Activated effector memory CD4-positive, alpha-beta T cell treated with anti-CD3 and anti-CD28 coated beads, Interleukin-2, amount 50 U/mL, for 16 hours (primary cell): ENCODE results near the gene GPRIN2.

Source experiments
- DNase-seq: peaks from one replicate; pipeline ENCODE4 v3.0.0-alpha.2; 2020

Gene GPRIN2

DNA sequence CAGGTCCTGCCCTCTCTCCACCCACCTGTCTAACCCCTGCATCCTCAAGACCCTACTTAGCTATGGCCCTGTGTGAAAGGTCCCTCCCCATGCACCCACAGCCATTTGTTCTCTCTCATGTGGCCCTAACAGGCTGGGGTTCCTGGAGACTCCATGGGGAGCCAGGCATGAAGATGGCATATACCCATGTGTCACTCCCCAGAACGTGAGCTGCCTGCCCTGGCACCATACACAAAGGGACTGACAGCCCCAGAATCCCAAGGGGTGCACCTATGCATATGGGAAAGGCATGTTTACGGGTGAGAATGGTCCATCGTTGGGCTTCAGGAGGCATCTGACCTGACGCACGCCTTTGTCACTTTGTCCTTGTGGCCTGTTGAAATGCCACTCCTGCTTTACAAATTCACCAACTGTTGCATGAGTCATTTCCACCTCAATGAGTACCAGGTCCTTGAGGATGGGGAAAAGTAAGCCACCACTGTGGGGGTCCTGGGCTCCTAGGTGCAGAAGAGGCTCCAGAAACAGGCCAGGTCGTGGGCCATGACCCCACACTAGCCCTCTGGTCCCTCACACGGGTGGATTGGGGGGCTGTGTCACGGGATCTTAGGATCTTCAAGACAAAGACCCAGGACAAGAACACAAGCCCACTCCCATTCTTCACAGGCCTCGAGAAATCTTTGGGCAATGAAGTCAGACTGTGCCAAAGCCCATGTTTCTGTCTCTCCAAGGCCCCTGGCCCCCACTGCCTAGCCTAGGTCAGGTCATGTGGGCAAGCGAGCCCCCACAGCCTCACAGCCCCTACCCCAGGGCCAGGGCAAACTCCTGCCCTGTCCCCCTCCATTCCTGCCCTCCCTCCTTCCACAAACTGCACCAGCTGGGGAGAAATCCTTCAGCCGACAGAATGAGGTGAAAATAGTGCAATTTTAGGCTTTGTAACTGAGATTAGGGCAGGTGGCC, 8.6 kb downstream of the GPRIN2 start:
- peak; percentile 60 for DNase-seq

DNA sequence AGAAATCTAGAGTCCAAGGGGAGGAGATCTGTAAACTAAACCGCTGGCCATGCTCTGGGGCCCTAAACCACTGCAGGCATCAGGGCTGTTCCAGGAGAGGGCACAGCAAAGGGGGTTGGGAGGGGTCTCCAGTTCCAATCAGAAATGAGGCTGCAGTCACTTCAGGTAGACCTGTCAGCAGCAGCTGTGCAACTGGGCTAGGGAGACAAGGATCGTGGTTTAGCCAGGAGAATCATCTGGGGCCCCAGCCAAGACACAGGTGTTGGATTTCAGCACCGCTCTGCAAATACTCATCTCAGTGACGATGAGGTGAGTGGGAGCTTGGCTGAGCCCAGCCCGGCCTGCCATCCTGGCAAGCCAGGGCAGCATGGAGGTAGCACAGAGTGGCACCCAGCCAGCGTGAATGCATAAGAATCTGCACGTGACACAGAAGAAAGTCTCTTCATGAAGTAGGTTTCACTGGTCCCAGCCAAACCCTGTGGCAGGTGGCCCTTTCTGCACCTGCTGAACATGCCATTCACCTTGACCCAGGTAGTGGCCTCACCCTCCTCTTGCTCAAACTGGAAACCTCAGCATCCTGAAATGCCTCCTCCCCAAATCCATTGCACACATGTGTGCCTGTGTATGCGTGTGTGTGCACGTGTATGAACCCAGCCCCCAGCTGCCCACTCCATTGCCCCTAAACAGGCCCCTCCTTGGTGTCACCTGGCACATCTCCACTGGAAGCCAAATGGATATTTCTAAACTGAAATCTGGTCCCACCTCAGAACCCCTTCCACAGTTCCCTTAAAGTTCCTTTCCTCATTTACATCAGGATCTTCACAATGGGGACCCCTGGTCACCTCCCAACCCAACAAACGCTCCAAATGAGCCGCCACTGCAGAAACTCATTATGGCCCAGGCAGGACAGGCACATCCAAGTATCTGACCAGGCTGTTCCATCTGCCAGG, 9.6 kb downstream of the GPRIN2 start:
- peak; percentile 63 for DNase-seq

DNA sequence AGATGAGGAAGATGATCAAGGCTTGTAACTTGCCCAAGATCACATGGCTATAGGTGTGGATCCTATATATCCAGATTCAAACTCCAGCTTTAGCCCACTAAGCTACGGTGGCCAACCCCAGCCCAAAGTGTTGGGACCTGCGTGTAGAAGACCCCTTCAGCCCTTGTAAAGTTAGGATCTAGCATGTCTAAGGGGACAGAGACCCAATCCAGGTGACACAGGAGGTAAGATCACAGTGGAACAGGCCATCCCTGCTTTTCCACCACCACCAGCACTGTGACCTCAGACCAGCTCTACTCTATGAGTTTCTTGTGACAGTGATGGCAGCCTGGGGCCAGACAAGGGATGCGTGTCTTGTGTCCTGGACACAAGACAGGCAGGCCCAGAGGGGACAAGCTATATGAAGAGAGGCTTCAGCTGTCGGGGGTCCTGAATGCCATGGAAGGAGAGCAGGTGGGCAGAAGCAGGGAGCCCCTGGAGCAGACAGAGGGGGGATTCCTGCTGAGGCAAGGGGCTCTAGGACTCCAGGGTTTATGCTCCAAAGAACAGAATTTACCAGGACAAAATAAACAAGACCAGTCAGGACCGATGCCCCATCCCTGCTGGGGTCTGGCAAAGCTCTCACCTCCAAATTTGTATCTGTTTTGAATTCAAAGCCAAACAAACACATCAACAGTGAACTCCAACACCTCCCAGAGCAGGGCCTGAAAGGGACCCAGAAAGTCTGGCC, 10.4 kb downstream of the GPRIN2 start:
- DNase-seq: peak; percentile 59

- DNase-seq: peak; percentile 56
These were observed 11.3 kb downstream of the GPRIN2 start for GRCh38 chr10:46544989-46545791.

GRCh38 chr10:46543466-46544377, 12.7 kb downstream of the GPRIN2 start:
- DNase-seq: peak; percentile 46

DNA sequence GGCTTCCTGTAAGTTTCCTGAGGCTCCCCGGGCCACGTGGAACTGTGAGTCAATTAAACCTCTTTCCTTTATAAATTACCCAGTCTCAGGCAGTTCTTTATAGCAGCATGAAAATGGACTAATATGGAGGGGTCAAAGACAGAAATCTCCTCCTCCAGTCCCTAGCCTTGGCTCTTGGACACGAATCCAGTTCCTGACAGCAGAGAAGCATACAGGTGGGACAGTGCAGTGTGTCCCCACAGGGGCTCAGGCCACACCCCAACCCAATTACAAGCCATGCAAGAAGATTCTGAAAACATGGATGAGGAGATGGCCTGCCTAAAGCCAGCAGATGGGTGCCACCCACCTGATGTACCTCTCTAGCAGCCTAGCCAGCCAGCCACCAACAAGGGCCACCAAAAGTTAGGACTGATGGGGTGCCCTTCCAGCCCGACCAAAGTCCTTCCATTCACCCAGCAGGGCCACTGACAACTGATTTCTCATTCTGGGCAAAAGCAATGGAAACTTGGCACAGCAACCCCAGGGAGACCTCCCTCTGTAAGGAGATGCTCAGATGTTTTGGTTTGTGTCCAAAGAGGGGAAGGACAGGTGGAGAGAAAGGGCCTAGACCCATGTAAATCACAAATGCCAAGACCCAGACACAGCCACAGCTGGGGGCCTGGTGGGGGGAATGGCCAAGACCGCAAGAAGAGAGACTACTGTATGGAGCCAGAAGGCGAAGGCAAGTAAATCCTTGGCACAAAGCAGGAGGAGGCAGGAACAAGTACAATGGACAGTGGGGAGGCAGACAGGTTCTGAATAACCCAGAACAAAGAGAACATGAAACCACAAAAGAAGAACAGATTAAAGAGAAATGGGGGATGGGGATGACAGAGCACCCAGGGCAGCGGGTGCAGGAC, 13.6 kb downstream of the GPRIN2 start:
- DNase-seq: peak; percentile 59

GRCh38 chr10:46541735-46542566, 14.5 kb downstream of the GPRIN2 start:
- DNase-seq: peak; percentile 60

DNA sequence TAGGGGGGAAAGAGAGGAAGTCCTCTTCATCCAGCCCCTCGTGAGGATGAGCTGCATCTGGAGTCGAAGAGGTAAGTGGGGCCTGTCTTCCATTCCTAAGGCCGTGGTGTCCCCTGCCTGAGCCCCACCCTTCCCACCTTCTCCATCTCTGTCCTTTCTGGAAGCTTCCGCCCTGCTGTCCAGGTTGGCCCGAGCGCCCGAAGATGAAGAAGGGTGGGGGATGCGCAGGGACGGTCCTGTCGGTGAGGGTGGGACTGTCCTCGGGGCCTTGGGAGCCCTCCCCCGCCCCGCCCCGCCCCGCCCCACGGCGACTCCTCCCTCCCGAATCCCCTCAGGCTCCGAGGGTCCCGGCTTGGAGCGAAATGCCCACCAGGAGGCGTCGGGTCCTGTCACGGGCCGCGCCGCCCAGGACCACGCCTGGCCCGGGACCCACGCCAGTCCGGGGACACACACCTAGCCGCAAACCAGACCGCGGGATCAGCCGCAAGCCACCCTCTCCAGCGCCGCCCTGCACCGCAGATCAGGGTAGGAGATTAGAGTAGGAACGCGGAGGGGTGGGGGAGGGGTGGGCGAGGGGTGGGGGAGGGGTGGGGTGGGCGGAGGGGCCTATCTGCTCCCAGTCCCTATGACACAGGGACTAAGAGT, 15.3 kb downstream of the GPRIN2 start:
- peak; percentile 63 for DNase-seq

DNA sequence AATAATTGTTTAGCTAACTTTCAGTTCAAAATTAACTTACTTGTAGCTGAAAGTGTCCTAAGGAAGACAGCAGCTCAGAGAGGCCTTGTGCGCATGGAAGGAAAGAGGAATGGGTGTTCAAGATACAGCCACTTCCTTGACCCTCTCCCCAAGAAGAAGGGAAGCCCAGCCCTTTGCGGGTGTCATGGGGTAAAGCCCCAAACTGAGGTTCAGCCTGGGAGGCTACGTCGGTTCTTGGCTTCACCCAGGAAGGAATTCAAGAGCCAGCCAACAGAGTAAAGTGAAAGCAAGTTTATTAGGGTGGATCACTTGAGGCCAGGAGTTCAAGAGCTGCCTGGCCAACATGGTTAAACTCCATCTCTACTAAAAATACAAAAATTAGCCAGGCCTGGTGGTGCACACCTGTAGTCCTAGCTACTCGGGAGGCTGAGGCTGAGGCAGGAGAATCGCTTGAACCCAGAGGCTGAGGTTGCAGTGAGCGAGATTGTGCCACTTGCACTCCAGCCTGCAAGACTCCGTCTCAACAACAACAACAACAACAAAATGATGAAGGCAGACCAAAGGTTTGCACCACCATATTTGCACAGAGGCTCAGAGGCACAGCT, 15.9 kb downstream of the GPRIN2 start:
- no peak for DNase-seq

DNA sequence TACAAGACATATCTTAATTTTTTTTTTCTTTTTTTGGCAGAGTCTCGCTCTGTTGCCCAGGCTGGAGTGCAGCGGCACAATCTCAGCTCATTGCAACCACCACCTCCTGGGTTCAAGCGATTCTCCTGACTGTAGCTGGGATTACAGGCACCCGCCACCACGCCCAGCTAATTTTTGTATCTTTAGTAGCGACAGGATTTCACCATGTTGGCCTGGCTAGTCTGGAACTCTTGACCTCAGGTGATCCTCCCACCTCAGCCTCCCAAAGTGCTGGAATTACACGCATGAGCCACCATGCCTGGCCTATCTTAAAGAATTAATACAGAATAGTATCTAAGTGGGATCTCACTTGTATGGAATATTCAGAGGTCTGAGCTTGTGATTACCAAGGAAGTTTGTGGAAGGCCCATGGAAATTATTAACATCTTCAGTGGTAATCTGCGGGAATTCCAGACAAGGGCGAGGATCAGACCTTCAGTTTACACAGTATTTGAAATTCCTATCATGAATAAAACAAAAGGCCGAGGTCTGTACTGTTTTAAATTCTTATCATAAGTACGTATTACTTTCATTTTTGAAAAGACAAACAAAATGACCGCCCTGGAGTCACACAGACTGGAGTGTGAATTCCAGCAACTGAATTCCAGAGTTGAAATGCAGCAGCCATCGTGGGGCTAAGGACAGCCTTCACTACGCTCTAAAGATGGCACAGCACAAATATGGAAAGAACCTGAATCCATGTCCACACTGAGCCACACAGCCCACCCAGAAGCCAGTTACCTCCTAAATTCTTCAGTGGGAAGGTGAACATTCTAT, 16.7 kb downstream of the GPRIN2 start:
- DNase-seq: no peak

DNA sequence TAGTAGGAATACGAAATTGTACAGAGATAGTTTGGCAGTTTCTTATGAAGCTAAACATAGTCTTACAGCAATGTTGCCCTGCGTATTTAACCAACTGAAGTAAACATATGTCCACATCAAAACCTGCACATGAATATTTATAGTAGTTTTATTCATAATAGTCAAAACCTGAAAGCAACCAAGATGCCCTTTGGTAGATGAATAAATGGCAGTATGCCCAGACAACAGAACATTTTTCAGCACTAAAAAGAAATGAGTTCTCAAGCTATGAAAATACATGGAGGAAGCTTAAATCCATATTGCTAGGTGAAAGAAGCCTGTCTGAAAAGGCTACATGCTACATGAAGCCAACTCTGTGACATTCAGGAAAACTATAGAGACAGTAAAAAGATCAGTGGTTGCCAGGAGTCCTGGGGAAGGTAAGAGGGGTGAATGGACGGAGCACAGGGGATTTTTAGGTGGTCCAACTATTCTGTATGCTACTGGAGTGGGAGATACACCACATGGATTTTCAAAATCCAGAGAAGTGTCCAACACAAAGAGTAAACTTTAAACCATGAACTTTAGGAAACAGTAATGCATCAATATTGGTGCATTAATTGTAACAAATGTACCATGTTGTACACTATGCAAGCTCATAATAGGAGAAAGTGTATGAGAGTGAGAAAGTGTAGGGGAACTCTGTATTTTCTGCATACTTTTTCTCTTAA, 17.6 kb downstream of the GPRIN2 start:
- DNase-seq: no peak

- DNase-seq: no peak
These were observed 18.3 kb downstream of the GPRIN2 start for GRCh38 chr10:46538155-46538554.

DNA sequence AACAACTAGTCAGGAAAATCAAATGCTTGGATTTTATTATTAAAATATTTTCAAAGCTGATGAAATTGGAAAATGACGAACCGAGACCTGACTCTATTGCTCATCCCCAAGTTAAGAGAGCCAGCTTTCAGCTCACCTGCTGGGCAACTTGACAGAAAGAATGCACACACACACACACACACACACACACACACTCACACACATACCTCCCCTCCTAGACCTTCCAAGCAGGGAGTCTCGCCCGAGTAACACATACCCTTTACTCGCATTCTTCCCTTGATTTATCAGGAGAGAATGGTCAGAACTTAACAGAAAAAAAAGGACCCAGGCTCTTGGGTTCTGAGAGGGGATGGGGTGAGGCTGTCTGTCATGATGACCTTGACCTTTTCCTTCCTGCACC, 19.1 kb downstream of the GPRIN2 start:
- no peak for DNase-seq

GRCh38 chr10:46536781-46537180, 19.7 kb downstream of the GPRIN2 start:
- DNase-seq: peak; percentile 58

- DNase-seq: no peak
These were observed 20.3 kb downstream of the GPRIN2 start for GRCh38 chr10:46536171-46536570.

DNA sequence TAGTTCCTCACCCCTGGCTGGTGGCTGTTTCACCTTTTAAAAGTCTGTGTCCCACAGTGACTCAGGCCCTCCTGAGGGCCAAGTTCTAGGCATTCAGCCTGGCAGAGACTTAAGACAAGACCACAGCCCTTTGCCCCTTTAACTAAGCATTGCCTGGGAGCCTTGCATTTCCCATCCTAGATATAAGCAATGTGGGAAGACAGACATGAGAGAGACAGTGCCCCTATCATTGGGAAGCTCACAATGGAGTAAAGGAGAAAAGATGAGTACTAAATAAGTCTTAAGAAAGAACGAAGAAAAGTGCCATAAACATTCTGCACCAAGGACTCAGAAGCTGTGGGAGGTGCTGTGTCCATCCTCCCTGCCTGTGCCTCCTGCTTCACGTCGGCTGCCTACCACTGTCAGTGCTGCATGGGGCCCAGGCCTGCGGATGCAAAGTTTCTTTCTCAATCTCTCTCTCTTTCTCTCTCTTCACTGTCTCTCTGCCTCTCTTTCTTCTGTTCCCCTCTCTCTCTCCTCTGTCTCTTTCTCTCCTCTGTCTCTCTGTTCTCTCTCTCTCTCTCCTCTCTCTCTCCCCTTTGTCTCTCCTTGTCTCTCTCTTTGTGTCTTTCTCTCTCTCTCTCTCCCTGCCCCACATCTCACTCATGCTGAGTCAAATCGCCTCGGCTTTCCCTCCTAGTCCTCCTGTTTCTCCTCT, 21.5 kb downstream of the GPRIN2 start:
- peak; percentile 61 for DNase-seq
